IMR-90 (cell line): ENCODE data around the gene TARBP2.

ENCODE experiments used
- CEBPB ChIP-seq: IDR thresholded peaks from 2 replicates; pipeline ENCODE4 v1.6.1; 2012; ENCODE audit warnings: low read depth, low read length, improper control_type of control experiment
- CHD1 ChIP-seq: IDR thresholded peaks from 2 replicates; pipeline ENCODE4 v1.6.1; 2012; ENCODE audit warnings: low read depth, low read length, improper control_type of control experiment
- CTCF ChIP-seq: conservative IDR thresholded peaks from 2 replicates; pipeline ENCODE4 v1.5.1; 2012; ENCODE audit warnings: mild to moderate bottlenecking, low read depth, low read length, improper control_type of control experiment
- ELK1 ChIP-seq: fragments of 150-350 bp; IDR thresholded peaks from 2 replicates; pipeline ENCODE4 v1.6.1; 2016; ENCODE audit warnings: low read depth, mild to moderate bottlenecking, low read length, moderate library complexity, borderline replicate concordance
- FOS ChIP-seq: fragments of 150-350 bp; IDR thresholded peaks from 2 replicates; pipeline ENCODE4 v1.6.1; 2016; ENCODE audit warnings: low read depth, low read length
- MAFK ChIP-seq: IDR thresholded peaks from 2 replicates; pipeline ENCODE4 v1.6.1; 2012; ENCODE audit warnings: low read depth, low read length, improper control_type of control experiment
- MAZ ChIP-seq: IDR thresholded peaks from 2 replicates; pipeline ENCODE4 v1.6.1; 2012; ENCODE audit warnings: low read depth, mild to moderate bottlenecking, low read length, improper control_type of control experiment, moderate library complexity, borderline replicate concordance
- MXI1 ChIP-seq: IDR thresholded peaks from 2 replicates; pipeline ENCODE4 v1.6.1; 2012; ENCODE audit warnings: low read depth, mild to moderate bottlenecking, low read length, moderate library complexity, borderline replicate concordance
- NFE2L2 ChIP-seq: fragments of 150-350 bp; IDR thresholded peaks from 2 replicates; pipeline ENCODE4 v1.6.1; 2016; ENCODE audit warnings: low read depth, mild to moderate bottlenecking, low read length
- POLR2A ChIP-seq: IDR thresholded peaks from 2 replicates; pipeline ENCODE4 v1.6.1; 2012; ENCODE audit warnings: mild to moderate bottlenecking, low read depth, low read length
- RAD21 ChIP-seq: IDR thresholded peaks from 2 replicates; pipeline ENCODE4 v1.6.1; 2012; ENCODE audit warnings: low read length, improper control_type of control experiment
- RCOR1 ChIP-seq: IDR thresholded peaks from 2 replicates; pipeline ENCODE4 v1.6.1; 2012; ENCODE audit warnings: mild to moderate bottlenecking, low read length, improper control_type of control experiment; ENCODE audit not compliant: insufficient replicate concordance
- RFX5 ChIP-seq: IDR thresholded peaks from 2 replicates; pipeline ENCODE4 v1.8.0; 2012; ENCODE audit warnings: low read depth, mild to moderate bottlenecking, low read length, moderate library complexity
- SMC3 ChIP-seq: fragments of 150-350 bp; IDR thresholded peaks from 2 replicates; pipeline ENCODE4 v1.6.1; 2016; ENCODE audit warnings: low read depth, mild to moderate bottlenecking, antibody characterized with exemption, low read length, moderate library complexity

- TF ChIP-seq POLR2A (no peak), MXI1 (no peak), CTCF (no peak), MAFK (no peak), FOS (no peak), SMC3 (no peak), RFX5 (no peak), ELK1 (no peak), CHD1 (no peak), RAD21 (no peak), CEBPB (no peak), NFE2L2 (no peak), MAZ (no peak), RCOR1 (no peak)
These were observed 39.5 kb upstream of the TARBP2 start for GRCh38 chr12:53461591-53461990.
